NCI-H2081 treated with DMSO at 0.1 percent for 48 hours (cell line): ENCODE measurements around the gene PPME1.

Experiments
- DNase-seq: peaks from one replicate; lab custom pipeline; 2025; lab: John Stamatoyannopoulos, UW

PPME1 gene

GRCh38 chr11:74280494-74280893, 109.4 kb downstream of the PPME1 start:
- no peak for DNase-seq

- no peak for DNase-seq
These were observed 111.3 kb downstream of the PPME1 start for GRCh38 chr11:74282421-74282820.

DNA sequence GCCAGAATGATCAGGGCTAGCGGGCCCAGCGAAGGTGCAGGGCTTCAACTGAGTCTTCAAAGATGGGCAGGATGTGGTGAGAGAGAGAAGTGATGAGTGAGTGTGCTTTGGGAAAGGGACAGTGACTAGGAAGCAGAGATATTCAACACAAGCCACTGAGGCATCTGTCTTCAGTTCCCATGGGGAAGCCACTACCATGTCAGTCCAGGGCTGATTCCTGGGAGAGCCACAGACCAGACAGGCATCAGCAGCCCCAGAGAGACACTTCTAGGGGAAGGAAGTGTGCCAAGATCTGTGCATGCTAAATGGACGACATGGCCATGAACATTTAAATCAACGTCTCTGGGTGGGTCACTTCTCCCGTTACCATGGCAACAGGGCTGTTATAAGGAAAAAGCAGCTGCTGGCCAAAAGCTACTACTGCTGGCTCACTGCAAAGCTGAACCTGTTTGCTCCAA, 111.9 kb downstream of the PPME1 start:
- DNase-seq, result no peak

DNA sequence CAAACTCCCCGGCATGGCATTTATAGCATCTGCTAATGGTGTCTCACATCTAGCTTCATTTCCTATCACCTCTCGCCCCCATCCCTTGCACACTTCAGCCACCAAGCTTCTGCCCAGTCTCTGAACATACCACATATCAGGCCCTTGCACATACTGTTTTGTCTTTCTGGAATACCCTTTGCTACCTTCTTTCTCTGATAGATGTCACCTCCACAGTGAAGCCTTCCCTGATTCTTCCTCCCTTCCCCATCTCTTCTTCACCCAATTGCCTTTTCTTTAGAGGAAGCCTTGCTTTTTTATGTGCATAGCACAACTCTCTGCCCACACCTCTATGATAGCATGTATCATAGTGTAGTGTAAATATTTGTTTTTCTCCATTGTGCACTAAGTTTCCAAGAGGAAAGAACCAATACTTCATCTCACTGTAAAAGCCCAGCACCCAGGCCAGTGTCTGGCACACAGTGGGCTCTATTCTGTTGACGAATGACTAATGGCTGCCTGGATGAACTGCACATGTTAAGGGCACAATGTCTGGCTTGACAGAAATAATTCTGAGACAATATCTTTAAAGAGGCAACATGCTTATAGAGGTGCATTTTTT, 112.6 kb downstream of the PPME1 start:
- no peak for DNase-seq

GRCh38 chr11:74284466-74284865, 113.4 kb downstream of the PPME1 start:
- no peak for DNase-seq

DNA sequence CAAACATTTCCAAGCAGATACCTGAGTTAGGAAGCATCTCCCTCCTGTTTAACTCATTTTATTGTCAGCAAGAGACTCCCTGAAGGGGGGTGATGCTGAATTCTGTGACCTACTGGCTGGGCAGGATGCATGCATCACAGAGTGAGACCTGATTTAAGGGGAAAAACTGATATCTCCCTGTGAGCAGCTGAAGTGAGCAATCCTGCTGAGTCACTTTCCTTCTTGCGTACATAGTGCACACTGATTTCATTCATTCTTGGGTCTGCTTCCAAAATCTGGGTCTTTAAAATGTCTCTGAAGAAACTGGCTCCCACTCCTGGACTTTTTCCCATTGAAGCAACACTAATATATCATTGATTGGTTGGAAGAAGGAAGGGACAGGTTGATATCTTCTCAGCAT, 117.1 kb downstream of the PPME1 start:
- DNase-seq, result no peak

DNA sequence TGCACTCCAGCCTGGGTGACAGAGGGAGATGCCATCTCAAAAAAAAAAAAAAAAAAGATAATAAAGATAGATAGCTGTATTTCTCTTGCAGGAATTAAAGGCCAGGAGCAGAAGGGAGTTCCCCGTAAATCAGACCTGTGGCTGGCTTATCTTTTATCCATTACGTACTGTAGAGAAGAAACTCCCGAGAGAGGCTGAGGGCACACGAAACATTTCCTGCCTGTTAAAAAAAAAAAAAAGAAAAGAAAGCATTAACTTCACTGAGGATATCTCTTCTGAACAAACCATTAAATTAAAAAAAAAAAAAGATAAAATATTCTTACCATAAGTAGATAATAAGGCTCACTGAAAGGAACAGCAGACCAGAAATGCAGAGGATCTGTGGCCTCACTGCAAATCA, 117.8 kb downstream of the PPME1 start:
- DNase-seq, result no peak

- no peak for DNase-seq
These were observed 126.4 kb downstream of the PPME1 start for GRCh38 chr11:74297484-74297883.

GRCh38 chr11:74299015-74299414, 127.9 kb downstream of the PPME1 start:
- no peak for DNase-seq
